ENCODE measurements around the gene MIDN.

The MIDN gene

DNA sequence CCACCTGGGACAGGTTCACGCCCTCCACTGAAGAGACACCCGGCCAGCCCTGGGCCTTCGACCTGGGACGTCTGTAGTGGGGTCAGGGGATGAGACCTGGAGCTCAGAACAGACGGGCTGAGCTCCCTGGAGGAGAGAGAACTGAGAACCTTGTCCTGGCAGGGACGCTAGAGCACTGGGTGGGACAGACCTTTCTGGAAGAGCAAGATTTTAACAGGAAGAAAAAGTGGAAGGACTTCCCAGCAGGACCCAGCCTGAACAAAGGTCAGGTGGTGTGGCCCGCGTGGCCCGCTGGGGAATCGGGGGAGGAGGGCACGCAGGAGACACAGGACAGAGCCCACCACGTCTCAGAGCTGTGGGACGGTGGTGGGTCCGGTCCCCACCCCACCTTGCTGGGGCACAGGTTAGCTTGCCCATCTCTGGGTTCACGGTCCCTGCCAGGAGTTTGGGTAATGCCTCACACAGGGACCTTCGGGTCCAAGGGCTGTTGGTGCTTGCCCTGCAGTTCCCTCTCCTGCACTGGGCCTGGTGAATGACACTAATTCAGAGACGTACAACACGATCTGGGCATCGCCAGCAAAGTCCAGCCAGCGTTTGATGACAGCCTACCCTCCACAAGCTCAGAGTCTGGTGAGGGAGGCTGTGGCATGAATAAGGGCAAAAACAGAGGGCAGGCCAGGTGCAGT lies 36.1 kb downstream of the MIDN start:
- ChIA-PET CTCF (interaction anchor here (0.6 to 0.8 kb wide), 3 partner anchors 19 to 136 kb away, joined by 3 to 5 read pairs (median 3); no protein-coding TSS in a partner anchor), POLR2A (ENCODE audit: low non-redundant PET) (no interaction called here)
- peak overlapping the region; percentile 32 for H3K27ac ChIP-seq
- no peak for DNase-seq (ENCODE audit: low spot score)
- TF ChIP-seq, protein P1, sequence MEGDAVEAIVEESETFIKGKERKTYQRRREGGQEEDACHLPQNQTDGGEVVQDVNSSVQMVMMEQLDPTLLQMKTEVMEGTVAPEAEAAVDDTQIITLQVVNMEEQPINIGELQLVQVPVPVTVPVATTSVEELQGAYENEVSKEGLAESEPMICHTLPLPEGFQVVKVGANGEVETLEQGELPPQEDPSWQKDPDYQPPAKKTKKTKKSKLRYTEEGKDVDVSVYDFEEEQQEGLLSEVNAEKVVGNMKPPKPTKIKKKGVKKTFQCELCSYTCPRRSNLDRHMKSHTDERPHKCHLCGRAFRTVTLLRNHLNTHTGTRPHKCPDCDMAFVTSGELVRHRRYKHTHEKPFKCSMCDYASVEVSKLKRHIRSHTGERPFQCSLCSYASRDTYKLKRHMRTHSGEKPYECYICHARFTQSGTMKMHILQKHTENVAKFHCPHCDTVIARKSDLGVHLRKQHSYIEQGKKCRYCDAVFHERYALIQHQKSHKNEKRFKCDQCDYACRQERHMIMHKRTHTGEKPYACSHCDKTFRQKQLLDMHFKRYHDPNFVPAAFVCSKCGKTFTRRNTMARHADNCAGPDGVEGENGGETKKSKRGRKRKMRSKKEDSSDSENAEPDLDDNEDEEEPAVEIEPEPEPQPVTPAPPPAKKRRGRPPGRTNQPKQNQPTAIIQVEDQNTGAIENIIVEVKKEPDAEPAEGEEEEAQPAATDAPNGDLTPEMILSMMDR (conservative IDR thresholded peaks at IDR 0.05; ENCODE audit: low read depth), result no peak

DNA sequence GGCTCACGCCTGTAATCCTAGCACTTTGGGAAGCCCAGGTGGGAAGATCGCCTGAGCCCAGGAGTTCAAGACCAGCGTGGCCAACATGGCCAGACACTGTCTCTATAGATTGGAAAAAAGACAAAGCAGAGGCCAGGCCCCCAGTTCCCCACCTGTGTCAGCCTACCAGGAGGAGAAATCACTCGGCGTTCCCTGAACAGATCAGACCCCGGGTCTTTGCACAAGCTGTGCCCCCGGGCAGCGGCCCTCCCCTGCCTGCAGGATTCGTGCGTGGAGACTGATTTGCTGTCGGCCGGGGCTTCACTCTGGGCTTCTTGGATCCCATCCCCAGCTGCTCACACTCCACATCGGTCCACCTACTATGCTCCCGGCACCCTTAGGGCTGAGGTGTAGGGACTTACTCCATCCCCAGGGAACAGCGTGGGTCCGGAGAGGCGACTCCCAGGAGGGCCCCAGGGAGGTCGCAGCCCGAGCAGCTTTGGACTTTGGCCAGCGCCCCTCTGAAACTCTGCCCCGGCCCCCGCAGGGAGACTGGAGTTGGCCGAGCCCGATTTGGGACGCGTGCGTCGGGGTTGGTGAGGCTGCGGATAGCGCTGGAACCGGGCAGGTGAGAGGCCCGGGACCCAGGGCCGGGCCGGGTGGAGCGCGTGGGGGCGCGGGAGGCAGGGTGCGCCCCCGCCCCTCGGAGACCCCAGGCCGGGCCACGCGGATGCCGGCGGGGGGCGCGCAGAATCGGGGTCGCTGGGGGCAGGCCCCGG lies 36.8 kb downstream of the MIDN start:
- ChIA-PET POLR2A (ENCODE audit: low non-redundant PET) (no interaction called here), CTCF (interaction anchor here (0.6 to 0.8 kb wide), 2 partner anchors 18 to 50 kb away, joined by 3 to 5 read pairs; no protein-coding TSS in a partner anchor)
- TF ChIP-seq, protein P1 (conservative IDR thresholded peaks at IDR 0.05; ENCODE audit: low read depth), result no peak
- H3K27ac ChIP-seq, result peak overlapping the region; percentile 32
- DNase-seq (ENCODE audit: low spot score), result no peak

DNA sequence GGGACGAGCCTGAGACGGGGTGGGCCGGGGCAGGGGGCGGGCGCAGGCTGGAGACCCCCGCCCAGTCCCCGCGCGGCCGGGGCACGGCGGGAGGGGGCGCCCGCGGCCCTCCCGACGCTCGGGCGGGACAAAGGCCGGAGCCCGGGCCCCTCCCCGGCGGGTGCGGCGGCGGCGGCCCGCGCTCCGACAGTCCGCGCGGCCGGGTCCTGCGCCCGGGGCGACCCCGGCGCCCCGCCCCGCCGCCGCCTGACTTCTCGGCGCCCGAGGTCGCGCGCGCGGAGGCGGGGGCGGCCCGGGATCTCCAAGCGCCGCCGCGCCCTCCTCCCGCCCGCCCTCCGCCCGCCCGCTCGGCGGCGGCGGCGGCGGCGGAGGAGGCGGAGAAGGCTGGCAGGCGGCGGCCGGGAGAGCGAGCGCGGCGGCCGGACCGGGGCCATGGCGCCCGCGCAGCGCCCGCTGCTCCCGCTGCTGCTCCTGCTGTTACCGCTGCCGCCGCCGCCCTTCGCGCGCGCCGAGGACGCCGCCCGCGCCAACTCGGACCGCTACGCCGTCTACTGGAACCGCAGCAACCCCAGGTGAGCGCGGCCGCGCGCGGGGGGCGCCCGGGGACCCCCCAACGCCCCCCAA lies 37.5 kb downstream of the MIDN start, which contains the start of gene EFNA2:
Gene EFNA2, plus strand, starts transcription at position 137 of the 624 bp plus-strand sequence. Its CDS starts 296 bp downstream, at position 433.
- TF ChIP-seq, protein P1 (conservative IDR thresholded peaks at IDR 0.05; ENCODE audit: low read depth), result no peak
- peak within 1 kb of the TSS; percentile 32 for H3K27ac ChIP-seq
- CTCF ChIA-PET, result interaction anchor here (0.6 kb wide), 1 partner anchor 403 kb away, joined by 3 read pairs; no protein-coding TSS in a partner anchor
- no peak for DNase-seq (ENCODE audit: low spot score)
- POLR2A ChIA-PET (ENCODE audit: low non-redundant PET), result no interaction called here

- CTCF ChIA-PET, result interaction anchor here (0.5 to 0.6 kb wide), 2 partner anchors 28 to 404 kb away, joined by 3 to 6 read pairs; no protein-coding TSS in a partner anchor
- no peak for DNase-seq (ENCODE audit: low spot score)
- POLR2A ChIA-PET (ENCODE audit: low non-redundant PET), result no interaction called here
- H3K27ac ChIP-seq, result no peak overlapping the region
- TF ChIP-seq, protein P1 (conservative IDR thresholded peaks at IDR 0.05; ENCODE audit: low read depth), result no peak
Measured at GRCh38 chr19:1286487-1287353, 38.3 kb downstream of the MIDN start.

- ChIA-PET POLR2A (ENCODE audit: low non-redundant PET) (no interaction called here), CTCF (interaction anchor here (0.5 to 0.7 kb wide), 2 partner anchors 27 to 223 kb away, joined by 5 to 6 read pairs; no protein-coding TSS in a partner anchor)
- TF ChIP-seq, protein P1 (conservative IDR thresholded peaks at IDR 0.05; ENCODE audit: low read depth), result no peak
- no peak for DNase-seq (ENCODE audit: low spot score)
- H3K27ac ChIP-seq, result no peak overlapping the region
Measured at GRCh38 chr19:1287354-1288225, 39.2 kb downstream of the MIDN start.

Data from RWPE1 (cell line).